GM23248 (cell line): ENCODE measurements around the gene NAIF1. TPM values are rescaled to one million over a fixed set of nuclear protein-coding genes. Genes with fewer than 3 reads are reported as not detected.

ENCODE experiments used
- DNase-seq: peaks from one replicate; pipeline ENCODE4 v3.0.0-alpha.2; 2015
- H2AFZ ChIP-seq: fragments of 200-600 bp; sonication (generic); 2 replicates; pipeline ENCODE4 v1.6.1; 2016; ENCODE audit warnings: antibody characterized with exemption
- H3F3A ChIP-seq: fragments of 200-600 bp; sonication (generic); 2 replicates; pipeline ENCODE4 v1.6.1; 2016; ENCODE audit warnings: mild to moderate bottlenecking, antibody characterized with exemption, mixed run types; ENCODE audit not compliant: insufficient read depth
- H3K27ac ChIP-seq: fragments of 200-600 bp; sonication (generic); 2 replicates; pipeline ENCODE4 v1.5.1; 2016; ENCODE audit warnings: mild to moderate bottlenecking
- H3K27me3 ChIP-seq: fragments of 200-600 bp; sonication (generic); replicated peaks from 2 replicates; pipeline ENCODE4 v1.6.1; 2016; ENCODE audit warnings: mild to moderate bottlenecking; ENCODE audit not compliant: insufficient read depth
- H3K36me3 ChIP-seq: fragments of 200-600 bp; sonication (generic); 2 replicates; pipeline ENCODE4 v1.6.1; 2016; ENCODE audit warnings: low read depth, mild to moderate bottlenecking
- H3K4me1 ChIP-seq: fragments of 200-600 bp; sonication (generic); 2 replicates; pipeline ENCODE4 v1.6.1; 2016; ENCODE audit warnings: mild to moderate bottlenecking; ENCODE audit not compliant: insufficient read depth
- H3K4me2 ChIP-seq: fragments of 200-600 bp; sonication (generic); one replicate; pipeline ENCODE4 v1.6.1; 2016; ENCODE audit warnings: mild to moderate bottlenecking; ENCODE audit not compliant: unreplicated experiment
- H3K4me3 ChIP-seq: fragments of 200-600 bp; sonication (generic); 2 replicates; pipeline ENCODE4 v1.5.1; 2016; ENCODE audit warnings: mild to moderate bottlenecking
- H3K79me2 ChIP-seq: fragments of 200-600 bp; sonication (generic); 2 replicates; pipeline ENCODE4 v1.6.1; 2016; ENCODE audit warnings: mild to moderate bottlenecking; ENCODE audit not compliant: insufficient read depth
- H3K9ac ChIP-seq: fragments of 200-600 bp; sonication (generic); 2 replicates; pipeline ENCODE4 v1.6.1; 2016; ENCODE audit warnings: mild to moderate bottlenecking
- H3K9me2 ChIP-seq: fragments of 200-600 bp; sonication (generic); 2 replicates; pipeline ENCODE4 v1.6.1; 2016; ENCODE audit warnings: mixed run types, mild to moderate bottlenecking, moderate library complexity; ENCODE audit not compliant: insufficient read depth
- H3K9me3 ChIP-seq: fragments of 200-600 bp; sonication (generic); one replicate; pipeline ENCODE4 v1.6.1; 2017; ENCODE audit warnings: low read depth
- H4K20me1 ChIP-seq: fragments of 200-600 bp; sonication (generic); 2 replicates; pipeline ENCODE4 v1.6.0; 2016; ENCODE audit not compliant: insufficient read depth
- EZH2 ChIP-seq: fragments of 200-600 bp; sonication (generic); IDR thresholded peaks from 2 replicates; pipeline ENCODE4 v1.6.1; 2018; ENCODE audit warnings: antibody characterized with exemption, mild to moderate bottlenecking; ENCODE audit not compliant: insufficient read depth, poor library complexity, severe bottlenecking
- EZH2phosphoT487 ChIP-seq: fragments of 200-600 bp; sonication (generic); IDR thresholded peaks from 2 replicates; pipeline ENCODE4 v1.6.1; 2018; ENCODE audit warnings: antibody characterized with exemption, moderate library complexity, mild to moderate bottlenecking, low read depth; ENCODE audit not compliant: insufficient read depth
- WGBS, 2 experiments: methylation state at CpG; one replicate each; pipeline ENCODE4 v1.1.6; 2015 to 2017; ENCODE audit warnings: low lambda C conversion rate in 2 of 2, low coverage in 1 of 2; ENCODE audit errors: missing lambda C conversion rate in 2 of 2; 5-methylcytosine and 5-hydroxymethylcytosine counted together
- in situ Hi-C: fragments of 300-500 bp; cut with MboI; formaldehyde crosslinking; loops from 2 replicates; pipeline ENCODE4 v1.15.0; 2020
- polyA plus RNA-seq: library from polyadenylated mRNA; unstranded; fragments of >200 nt; fragmentation: Nextera tagmentation; extraction: Ambion mirVana; gene quantifications from 2 replicates; pipeline ENCODE4 v1.2.1, GENCODE V29; 2016
- total RNA-seq: library from RNA; depleted of rRNA; stranded (reverse); fragments of >200 nt; shearing (Covaris generic); gene quantifications from 2 replicates; pipeline ENCODE4 v1.2.3, GENCODE V29; 2014

NAIF1 gene
- total and polyA plus RNA-seq, 2 experiments from 2014 or later = 4.8 to 9.5 TPM

GRCh38 chr9:128084746-128085145, 17.6 kb upstream of the NAIF1 start:
- H3K4me3 ChIP-seq = no peak overlapping the region
- H3K9me3 ChIP-seq = no peaks in the 10 kb centered on the region
- H4K20me1 ChIP-seq = no peaks in the 10 kb centered on the region
- TF ChIP-seq EZH2 (no peak), EZH2phosphoT487 (no peak)
- no peaks in the 10 kb centered on the region for H3K27me3 ChIP-seq
- no peak overlapping the region for H3K27ac ChIP-seq
- H2AFZ ChIP-seq = no peak overlapping the region
- no peaks in the 10 kb centered on the region for H3K9me2 ChIP-seq
- WGBS, 2 experiments = 96 to 98% methylated on average over 4 of the region's 4 CpGs
- in situ Hi-C loops = no loop called here
- no peak overlapping the region for H3K4me2 ChIP-seq
- H3K36me3 ChIP-seq = no peaks in the 10 kb centered on the region
- H3K4me1 ChIP-seq = peaks cover 20% of the 10 kb centered on the region
- H3F3A ChIP-seq = peaks cover 21% of the 10 kb centered on the region
- no peak overlapping the region for H3K9ac ChIP-seq
- H3K79me2 ChIP-seq = peaks cover 77% of the 10 kb centered on the region
- DNase-seq = peak; percentile 38

GRCh38 chr9:128082151-128082550, 15.0 kb upstream of the NAIF1 start:
- Histone ChIP-seq H3K4me3 (no peak overlapping the region), H3K9me3 (no peaks in the 10 kb centered on the region), H3F3A (peaks cover 21% of the 10 kb centered on the region), H3K79me2 (peaks cover 77% of the 10 kb centered on the region), H3K36me3 (no peaks in the 10 kb centered on the region), H3K4me2 (no peak overlapping the region), H3K27ac (peak overlapping the region; percentile 86), H3K27me3 (no peaks in the 10 kb centered on the region), H2AFZ (no peak overlapping the region), H3K9me2 (no peaks in the 10 kb centered on the region), H3K4me1 (peaks cover 26% of the 10 kb centered on the region), H3K9ac (no peak overlapping the region), H4K20me1 (no peaks in the 10 kb centered on the region)
- WGBS, 2 experiments = 81 to 84% methylated on average over 7 of the region's 7 CpGs
- in situ Hi-C loops = no loop called here
- TF ChIP-seq EZH2 (no peak), EZH2phosphoT487 (no peak)
- peak; percentile 34 for DNase-seq

GRCh38 chr9:128081056-128081455, 13.9 kb upstream of the NAIF1 start:
- Histone ChIP-seq H3K27me3 (no peaks in the 10 kb centered on the region), H3K4me1 (peaks cover 26% of the 10 kb centered on the region), H3K36me3 (no peaks in the 10 kb centered on the region), H3K4me2 (no peak overlapping the region), H3K27ac (peak overlapping the region; percentile 86), H3K9me3 (no peaks in the 10 kb centered on the region), H3K9ac (peak overlapping the region; percentile 64), H4K20me1 (no peaks in the 10 kb centered on the region), H3F3A (peaks cover 21% of the 10 kb centered on the region), H3K79me2 (peaks cover 79% of the 10 kb centered on the region), H3K9me2 (no peaks in the 10 kb centered on the region), H3K4me3 (no peak overlapping the region), H2AFZ (no peak overlapping the region)
- in situ Hi-C loops = no loop called here
- 0 to 2% methylated on average over 3 of the region's 3 CpGs for WGBS, 2 experiments
- peak; percentile 87 for DNase-seq
- no peak for TF ChIP-seq EZH2phosphoT487
- no peak for TF ChIP-seq EZH2

- H3K79me2 ChIP-seq = peaks cover 79% of the 10 kb centered on the region
- no peak overlapping the region for H3K4me2 ChIP-seq
- 0 out of 2 replicates have a peak overlapping the region, but pooled peaks have one; percentile 86 for H3K27ac ChIP-seq
- H3K9me3 ChIP-seq = no peaks in the 10 kb centered on the region
- H3K4me3 ChIP-seq = no peak overlapping the region
- H3K9ac ChIP-seq = no peak overlapping the region
- no peak for DNase-seq
- no peaks in the 10 kb centered on the region for H3K27me3 ChIP-seq
- in situ Hi-C loops = no loop called here
- 92 to 94% methylated on average over 5 of the region's 5 CpGs for WGBS, 2 experiments
- no peak for TF ChIP-seq EZH2
- no peak for TF ChIP-seq EZH2phosphoT487
- no peaks in the 10 kb centered on the region for H4K20me1 ChIP-seq
- H3K9me2 ChIP-seq = no peaks in the 10 kb centered on the region
- peaks cover 26% of the 10 kb centered on the region for H3K4me1 ChIP-seq
- peaks cover 21% of the 10 kb centered on the region for H3F3A ChIP-seq
- no peaks in the 10 kb centered on the region for H3K36me3 ChIP-seq
- no peak overlapping the region for H2AFZ ChIP-seq
Measured at GRCh38 chr9:128080206-128080605, 13.1 kb upstream of the NAIF1 start.
